ENCODE measurements around the gene DYNLRB1. TPM values are rescaled to one million over a fixed set of nuclear protein-coding genes. Genes with fewer than 3 reads are reported as not detected.

The DYNLRB1 gene
- total and polyA plus RNA-seq, 10 of the 15 experiments (the other 5 are each of a cell fraction or from before 2014, with no cell fraction given) = 87.9 to 313 (median 153) TPM

GRCh38 chr20:34507702-34508413 is 8.4 kb upstream of the DYNLRB1 start:
- peaks cover 0 to 22% of the 10 kb centered on the region in 2 experiments; a peak in 2 of 4 replicates for H3K36me3 ChIP-seq (ENCODE audit: control insufficient read depth in 2 of 2, insufficient read depth in 2 of 2, low read length in 1 of 2)
- no TSS peak for BruUV-seq (replicated peaks)
- CTCF ChIA-PET = no interaction called here
- DNase-seq (ENCODE audit: low read depth, low spot score) = no peak
- H3K9me3 ChIP-seq (replicated peaks; ENCODE audit: control insufficient read depth, insufficient read depth, low read length) = no peaks in the 10 kb centered on the region
- no peak overlapping the region for H3K4me3 ChIP-seq
- H3K4me1 ChIP-seq (ENCODE audit: control insufficient read depth, insufficient read depth, low read length) = no peaks in the 10 kb centered on the region
- H3K9ac ChIP-seq (ENCODE audit: control insufficient read depth, insufficient read depth, low read length) = no peak overlapping the region
- no peaks in the 10 kb centered on the region for H3K27me3 ChIP-seq (replicated peaks in 1 of 2; ENCODE audit: control insufficient read depth in 2 of 2, insufficient read depth in 2 of 2, low read length in 1 of 2)
- no peak overlapping the region for H2AFZ ChIP-seq (ENCODE audit: control insufficient read depth, low read depth, low read length)
- RAD21 ChIA-PET (ENCODE audit: unreplicated experiment) = no interaction called here
- in situ Hi-C loops (cut with MboI) = no loop called here
- SMC1A ChIA-PET (ENCODE audit: uncharacterized antibody, unreplicated experiment) = no interaction called here
- ATAC-seq = no peak
- no peaks in the 10 kb centered on the region for H4K20me1 ChIP-seq (ENCODE audit: control insufficient read depth, insufficient read depth)
- 94% methylated on average over 4 of the region's 4 CpGs for WGBS (ENCODE audit: insufficient coverage, insufficient replicate concordance, low lambda C conversion rate, missing lambda C conversion rate)
- FAIRE-seq = no peak
- intact Hi-C loops (cut with micrococcal nuclease; ENCODE audit: unreplicated experiment) = no loop called here
- H3K79me2 ChIP-seq (ENCODE audit: control insufficient read depth, insufficient read depth, low read length) = no peaks in the 10 kb centered on the region
- H3K4me2 ChIP-seq (ENCODE audit: control insufficient read depth, insufficient read depth) = no peak overlapping the region
- POLR2A ChIA-PET = interaction anchor here (0.6 kb wide), 1 partner anchor 91 kb away, joined by 3 read pairs; no protein-coding TSS in a partner anchor
- TF ChIP-seq NFYB (IDR thresholded peaks at IDR 0.05; ENCODE audit: insufficient read depth, low read depth, low read length) = no peak
- TF ChIP-seq BRCA1 (IDR thresholded peaks at IDR 0.05; ENCODE audit: low read depth, low read length) = no peak
- TF ChIP-seq E2F8 (IDR thresholded peaks at IDR 0.05; ENCODE audit: low read depth, partially characterized antibody) = no peak
- TF ChIP-seq PBX3 (IDR thresholded peaks at IDR 0.05; ENCODE audit: insufficient replicate concordance, low read depth, low read length) = no peak
- no peak for TF ChIP-seq DPF2 (IDR thresholded peaks at IDR 0.05)
- no peak for TF ChIP-seq ZNF274 (IDR thresholded peaks at IDR 0.05; ENCODE audit: insufficient read depth, insufficient read length)
- TF ChIP-seq RAD51 (IDR thresholded peaks at IDR 0.05) = no peak
- no peak for TF ChIP-seq NBN (IDR thresholded peaks at IDR 0.05)
- no peak for TF ChIP-seq SUPT20H (IDR thresholded peaks at IDR 0.05; ENCODE audit: borderline replicate concordance, control insufficient read depth, low read depth, low read length)
- no peak for TF ChIP-seq SREBF2 (IDR thresholded peaks at IDR 0.05; ENCODE audit: low read length)
- TF ChIP-seq HCFC1 (IDR thresholded peaks at IDR 0.05; ENCODE audit: low read length) = no peak
- no peak for TF ChIP-seq JUND (IDR thresholded peaks at IDR 0.05; ENCODE audit: low read depth, low read length)
- no peak overlapping the region for H3K27ac ChIP-seq (ENCODE audit: control insufficient read depth, insufficient read depth)
